NOMO-1 treated with dmso at 0.1 percent for 144 hours (cell line): ENCODE data around the gene TEX35.

ENCODE experiments used
- DNase-seq: peaks from one replicate; lab custom pipeline; 2025; ENCODE audit not compliant: unreplicated experiment; lab: John Stamatoyannopoulos, UW

TEX35 gene

DNA sequence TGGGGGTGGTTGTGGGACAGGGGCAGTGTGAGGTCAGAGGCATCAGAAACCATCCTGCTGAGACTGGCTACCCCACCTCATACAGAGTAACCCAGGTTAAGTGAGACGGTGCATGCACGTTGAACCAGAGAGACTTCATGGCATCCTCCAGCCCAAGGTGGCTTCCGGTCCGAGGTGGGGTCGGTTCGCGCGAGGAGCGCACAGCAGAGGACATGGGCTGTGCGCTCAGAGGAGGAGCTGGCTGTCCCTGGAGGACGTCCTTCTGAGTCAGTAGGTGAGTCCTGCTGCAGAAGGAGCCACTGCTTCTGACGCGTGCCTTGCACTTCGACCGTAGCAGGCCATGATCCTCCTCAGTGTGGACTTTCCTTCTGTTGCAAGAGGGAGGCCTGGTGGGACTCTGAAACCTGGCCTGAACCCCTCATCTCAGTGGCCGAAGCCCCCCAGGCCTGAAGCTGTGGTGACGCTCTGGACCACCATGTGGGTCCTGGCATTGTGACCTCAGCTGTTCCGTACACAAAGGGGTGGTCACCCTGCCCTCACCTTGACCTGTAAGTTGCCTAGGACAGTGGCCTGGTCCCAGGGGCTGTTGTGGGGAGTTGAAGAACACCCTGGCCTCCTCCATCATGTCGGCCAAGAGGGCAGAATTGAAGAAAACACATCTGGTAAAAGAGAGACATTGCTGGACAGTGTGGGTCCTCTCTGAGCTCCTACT is at the start of gene TEX35:
TSS of gene TEX35 (plus strand) at position 544 of the 712 bp plus-strand sequence. CDS start at position 624, 80 bp downstream.
- no peak for DNase-seq

DNA sequence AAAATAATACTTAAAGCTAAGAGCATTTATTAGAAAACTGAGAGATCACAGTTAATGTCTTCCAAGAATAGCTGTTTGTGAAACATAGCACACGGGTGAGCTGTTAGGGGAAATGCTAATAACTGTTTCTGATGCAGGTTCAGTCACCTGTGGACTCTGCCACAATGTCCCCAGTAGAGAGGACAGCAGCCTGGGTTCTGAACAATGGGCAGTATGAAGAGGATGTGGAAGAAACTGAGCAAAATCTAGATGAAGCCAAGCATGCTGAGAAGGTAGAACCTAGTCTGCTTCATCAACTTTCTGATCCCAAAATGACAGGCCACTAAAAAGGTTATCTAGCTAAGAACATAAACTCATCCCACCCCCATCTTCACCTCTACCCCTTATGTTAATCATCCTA is 48.8 kb upstream of the TEX35 start:
- DNase-seq, result no peak

DNA sequence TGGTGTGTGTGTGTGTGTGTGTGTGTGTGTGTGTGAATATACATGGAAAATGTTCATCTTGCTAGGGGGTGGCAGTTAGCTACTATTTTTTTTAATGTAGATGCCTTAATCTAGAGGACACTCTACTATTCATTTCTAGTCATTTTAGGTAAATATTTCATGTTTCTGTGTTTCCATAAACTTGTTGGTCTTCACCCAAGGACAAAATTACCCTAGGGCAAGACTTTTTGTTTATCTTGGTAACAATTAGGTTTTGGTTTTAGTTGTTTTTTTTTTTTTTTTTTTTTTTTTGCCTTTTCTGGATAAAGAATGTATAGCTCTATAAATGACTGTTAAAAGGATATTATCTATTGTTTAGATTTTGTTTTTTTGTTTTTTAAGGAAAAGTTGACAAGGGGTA is 48.3 kb upstream of the TEX35 start:
- DNase-seq, result no peak

DNA sequence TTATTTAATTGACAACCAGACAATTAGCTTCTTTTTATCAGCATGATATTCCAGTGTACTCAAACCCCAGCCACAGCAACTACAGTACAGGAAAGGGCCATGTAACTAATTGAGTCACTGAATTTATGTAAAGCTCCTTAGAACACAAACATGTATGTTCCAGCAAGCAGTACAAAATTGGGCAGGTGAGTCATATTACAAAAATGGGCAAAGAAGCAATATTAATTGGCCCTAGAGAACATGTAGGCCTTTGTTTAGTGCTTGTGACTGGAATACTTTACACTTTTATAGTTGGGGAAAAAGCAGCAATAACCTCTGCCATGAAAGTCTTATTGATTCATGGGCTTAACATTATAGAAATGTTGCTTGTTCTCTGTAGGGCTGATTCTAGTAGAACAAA is 47.9 kb upstream of the TEX35 start:
- no peak for DNase-seq

DNA sequence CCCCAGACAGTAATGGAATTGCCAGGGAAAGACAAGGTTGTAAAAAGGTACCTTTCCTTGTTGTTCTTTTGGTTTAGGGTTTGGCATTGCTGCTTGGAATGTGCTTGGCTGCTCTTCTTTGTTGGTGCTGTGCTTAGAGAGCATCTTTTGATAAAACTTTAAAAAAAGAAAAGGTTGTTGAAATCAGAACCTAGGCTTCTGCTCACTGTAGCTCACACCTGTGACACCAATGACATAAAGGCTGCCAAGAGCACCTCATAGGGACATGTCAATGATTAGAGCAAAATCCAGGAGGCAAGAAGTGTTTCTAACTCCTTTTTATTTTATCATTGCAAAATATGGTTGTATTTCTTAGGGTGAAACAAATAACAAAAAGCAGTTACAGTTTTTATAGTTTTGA is 45.1 kb upstream of the TEX35 start:
- DNase-seq, result no peak

DNA sequence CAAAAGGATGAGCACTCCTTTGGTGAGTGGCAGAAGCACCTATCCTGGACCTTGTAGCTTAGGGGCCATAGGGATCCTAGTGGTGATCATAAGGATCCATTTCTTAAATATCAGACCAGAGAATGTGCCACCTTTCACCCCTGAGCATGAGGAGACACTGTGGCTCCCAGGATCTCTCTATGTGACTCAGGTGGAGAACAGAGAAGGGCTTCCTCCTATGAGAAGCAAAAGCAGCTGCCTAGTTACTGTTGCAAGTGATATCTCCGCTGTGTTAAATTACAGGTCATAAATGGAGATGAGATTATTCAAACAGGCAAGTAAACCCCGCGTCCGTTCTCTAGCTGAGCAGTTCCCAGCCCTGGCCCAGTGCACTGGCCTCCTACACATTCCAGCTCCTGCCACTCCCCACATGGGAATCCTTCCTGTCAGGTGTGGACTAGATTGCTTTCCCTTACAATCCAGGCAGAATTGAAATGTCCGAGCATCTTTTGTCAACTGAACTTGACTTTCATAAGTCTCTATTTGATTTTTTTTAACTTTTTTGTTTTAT is 42.4 kb upstream of the TEX35 start:
- no peak for DNase-seq

DNA sequence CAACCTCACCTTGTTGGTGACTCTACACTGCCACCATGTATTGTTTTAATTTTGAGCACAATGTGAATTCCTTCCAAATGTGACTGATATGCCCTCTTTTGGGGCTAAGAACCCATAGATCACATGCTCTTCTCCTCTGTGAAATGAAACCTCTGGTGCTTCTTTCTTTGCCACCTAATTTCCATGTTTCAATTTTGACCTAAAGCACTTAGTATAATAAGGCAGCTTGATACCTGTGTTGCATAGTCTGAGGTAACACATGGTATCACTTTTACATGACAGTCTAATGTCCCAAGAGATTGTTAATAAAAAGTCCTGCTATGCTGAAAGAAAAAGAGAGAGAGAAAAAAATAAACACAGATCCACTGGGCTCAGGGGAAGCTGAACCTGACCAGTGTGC is 40.4 kb upstream of the TEX35 start:
- no peak for DNase-seq

- no peak for DNase-seq
Observed at GRCh38 chr1:178477373-178477772, 35.5 kb upstream of the TEX35 start.

- peak; percentile 0 for DNase-seq
Observed at GRCh38 chr1:178477841-178478240, 35.1 kb upstream of the TEX35 start.

DNA sequence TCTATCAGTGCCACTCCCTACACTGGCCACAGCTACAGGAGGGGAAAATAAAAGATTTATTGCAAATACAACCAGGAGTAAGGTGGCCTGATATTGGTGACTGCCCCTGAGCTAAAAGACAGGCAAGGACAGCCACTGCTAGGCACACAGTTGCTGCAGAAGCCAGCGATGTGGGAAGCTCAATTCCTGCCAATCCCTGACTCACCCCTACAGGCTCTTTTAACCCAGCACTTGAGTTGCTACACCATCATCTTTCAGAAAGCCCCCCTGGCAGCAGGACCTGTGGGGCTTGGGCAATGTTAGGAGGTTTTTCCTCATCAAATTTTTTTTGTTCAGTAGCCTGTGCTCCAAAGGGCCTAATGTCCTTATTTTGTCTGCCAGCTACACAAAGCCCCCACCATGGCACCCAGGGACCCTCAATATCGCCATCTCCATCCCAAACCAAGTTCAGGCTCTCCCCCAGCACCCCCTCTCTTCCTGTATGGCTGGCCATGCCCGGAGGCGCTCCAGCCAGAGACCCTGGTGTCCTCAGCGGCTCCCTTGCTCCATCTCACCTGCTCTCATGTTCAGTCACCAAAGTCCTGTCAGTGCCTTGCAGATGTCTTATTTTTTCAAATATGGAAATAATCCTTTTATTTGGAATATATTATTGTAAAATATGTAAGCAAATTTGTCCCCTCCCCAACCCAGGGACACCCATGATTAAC is 29.5 kb upstream of the TEX35 start:
- no peak for DNase-seq

- no peak for DNase-seq
Observed at GRCh38 chr1:178484698-178485225, 28.1 kb upstream of the TEX35 start.

- DNase-seq, result no peak
Observed at GRCh38 chr1:178485541-178485981, 27.3 kb upstream of the TEX35 start.

DNA sequence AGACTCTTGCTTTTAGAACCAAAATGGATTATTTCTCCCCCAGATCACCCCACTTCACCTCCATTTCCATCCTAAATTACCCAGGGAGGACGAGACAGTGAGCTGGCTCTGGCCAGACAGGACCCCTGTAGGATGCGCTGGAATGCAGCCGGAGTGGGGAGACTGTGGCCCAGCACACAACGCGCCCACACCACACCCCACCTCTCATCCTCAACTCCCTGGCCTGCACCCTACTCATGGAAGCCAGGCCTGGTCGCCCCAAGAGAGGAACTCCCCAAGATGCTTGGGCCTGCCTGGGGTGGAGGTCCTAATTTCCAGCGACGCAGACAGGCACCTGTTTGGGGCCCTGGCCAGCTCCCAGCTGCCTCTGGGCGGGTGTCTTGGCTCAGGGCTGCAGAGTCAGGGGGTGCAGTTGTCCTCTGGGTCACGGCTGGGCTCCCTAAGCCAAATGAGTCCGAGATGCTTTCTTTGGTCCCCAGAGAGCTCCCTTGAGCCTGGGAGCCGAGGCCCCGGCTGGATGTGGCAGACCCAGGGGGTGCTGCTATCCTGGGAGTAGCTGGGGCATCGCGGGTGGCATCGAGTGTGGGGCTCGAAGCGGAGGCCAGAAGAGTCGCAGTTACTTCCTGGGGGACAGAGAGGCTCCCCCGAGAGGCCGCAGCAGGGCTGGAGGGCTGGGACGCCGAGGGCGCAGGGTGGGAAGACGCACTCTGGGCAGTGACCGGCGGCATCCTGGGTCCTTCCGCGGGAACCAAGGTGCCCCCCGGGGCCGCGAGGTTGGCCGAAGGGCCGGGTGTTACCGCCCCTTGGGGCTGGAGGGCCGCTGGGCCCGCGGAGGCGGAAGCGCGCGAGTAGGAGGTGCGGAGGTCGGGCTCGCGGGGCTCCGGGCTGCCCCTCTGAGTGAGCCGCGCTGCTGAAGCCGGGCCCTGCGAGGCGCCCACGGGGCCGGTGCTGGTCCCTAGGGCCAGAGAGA is 26.5 kb upstream of the TEX35 start:
- DNase-seq, result no peak

DNA sequence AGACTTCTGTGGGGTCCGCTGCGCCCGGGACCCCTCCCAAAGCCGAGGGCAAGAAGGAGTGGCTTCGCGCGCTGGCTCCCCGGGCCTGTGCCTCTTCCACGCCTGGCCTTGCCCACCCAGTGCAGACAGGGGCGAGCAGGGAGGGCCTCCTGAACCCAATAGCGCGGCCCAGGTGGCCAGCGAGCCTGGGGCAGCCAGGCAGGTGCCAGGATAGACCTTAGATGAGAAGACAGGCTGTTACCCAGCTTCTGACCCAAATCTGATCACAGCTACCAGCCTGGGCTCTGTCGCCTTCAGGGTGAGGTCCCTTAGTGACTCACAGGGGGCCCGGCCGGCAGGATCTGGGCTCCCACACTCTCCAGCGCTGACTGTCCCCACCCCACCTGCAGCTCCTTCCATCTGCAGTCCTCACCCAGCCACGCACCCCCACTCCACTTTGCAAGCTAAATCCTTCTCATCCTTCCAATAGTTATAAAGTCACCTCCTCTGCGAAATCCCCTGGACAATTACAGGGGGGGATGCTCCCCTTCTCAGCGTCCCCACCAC is 25.8 kb upstream of the TEX35 start:
- DNase-seq, result no peak

DNA sequence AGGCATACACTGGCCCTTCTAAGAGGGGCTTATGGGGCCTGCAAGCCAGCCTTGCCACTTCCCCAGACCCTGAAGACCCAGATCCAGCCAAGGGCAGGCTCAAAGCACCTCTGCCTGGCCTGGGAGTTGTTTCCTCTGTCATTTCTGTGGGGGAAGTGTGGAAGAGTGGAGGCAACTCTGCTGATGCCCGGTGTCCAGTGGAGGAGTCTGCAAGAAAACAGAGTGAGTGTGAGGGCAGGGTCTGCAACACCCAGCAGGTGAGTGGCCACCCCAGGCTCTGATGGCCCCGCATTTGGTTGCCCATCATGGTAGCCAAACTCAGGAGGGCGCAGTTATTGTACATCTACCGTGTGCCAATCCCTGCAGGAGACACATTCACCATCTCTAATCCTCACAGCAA is 24.5 kb upstream of the TEX35 start:
- DNase-seq, result no peak

DNA sequence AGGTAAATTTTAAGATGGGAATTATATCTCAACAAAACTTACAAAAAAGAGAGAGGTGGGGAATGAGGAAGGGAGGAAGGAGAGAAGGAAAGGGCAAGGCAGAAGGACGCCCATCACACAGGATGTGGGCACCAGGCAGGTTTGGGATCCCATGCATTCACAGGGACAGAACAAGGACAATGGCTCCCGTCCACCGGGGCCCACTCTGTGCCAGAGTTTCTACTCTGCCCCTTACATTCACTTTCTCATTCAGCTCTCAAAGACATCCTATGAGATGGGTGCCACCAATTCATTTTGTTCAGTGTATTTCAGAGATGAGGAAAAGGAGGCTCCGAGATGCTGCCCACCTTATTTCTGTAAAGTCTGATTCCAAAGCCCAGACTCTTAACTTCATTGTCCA is 23.5 kb upstream of the TEX35 start:
- no peak for DNase-seq

DNA sequence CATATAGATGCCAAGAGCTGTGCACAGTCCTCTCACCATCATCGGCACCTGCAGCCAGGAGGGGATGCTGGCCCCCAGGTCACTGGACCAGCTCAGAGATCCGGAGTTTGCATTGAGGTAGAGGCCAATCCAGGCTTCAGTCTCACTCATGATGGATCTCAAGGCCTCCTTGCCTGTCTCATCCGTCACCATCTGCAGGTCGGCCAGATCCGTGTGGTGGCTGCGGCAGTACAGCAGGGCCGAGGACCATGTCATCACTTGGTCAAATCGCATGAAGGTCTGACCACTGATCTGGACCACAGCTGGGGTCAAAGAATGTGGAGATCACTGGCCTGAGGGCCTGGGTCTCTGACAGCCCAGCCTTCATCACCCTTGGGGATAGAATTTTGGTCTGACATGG is 22.8 kb upstream of the TEX35 start:
- DNase-seq, result no peak

DNA sequence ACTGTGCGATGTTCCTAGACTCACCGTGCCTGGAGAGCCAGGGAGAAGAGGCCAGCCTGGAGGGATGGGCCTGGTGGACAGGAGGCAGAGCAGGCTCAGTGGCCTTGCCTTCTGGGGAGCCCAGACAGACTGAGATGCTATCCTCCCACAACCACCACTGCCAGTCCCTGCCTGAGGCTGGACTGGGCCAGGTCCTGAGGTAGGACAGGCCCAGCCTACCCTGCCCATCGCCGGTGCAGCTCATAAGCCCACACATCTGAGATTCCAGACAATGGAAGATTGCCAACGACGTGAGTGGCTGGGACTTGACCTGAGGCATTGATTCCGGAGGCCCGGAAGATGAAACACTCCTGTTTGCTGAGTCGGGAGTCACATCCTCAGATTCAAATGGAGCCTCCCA is 21.9 kb upstream of the TEX35 start:
- no peak for DNase-seq

DNA sequence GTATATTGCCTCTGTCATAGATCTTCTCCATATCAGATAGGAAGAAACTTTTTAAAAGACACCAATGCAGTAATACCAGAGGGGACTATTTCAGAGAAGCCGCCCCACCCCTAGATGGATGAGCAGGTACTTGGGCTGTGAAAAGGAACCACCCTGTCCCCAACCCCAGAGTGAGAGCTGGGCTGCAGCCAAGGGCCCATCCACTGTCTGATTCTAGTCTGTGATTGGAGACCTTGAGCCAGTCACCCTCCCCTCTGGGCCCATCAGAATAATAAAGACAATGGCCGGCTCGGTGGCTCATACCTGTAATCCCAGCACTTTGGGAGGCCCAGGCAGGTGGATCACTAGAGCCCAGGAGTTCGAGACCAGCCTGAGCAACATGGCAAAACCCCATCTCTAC is 21.2 kb upstream of the TEX35 start:
- DNase-seq, result no peak

DNA sequence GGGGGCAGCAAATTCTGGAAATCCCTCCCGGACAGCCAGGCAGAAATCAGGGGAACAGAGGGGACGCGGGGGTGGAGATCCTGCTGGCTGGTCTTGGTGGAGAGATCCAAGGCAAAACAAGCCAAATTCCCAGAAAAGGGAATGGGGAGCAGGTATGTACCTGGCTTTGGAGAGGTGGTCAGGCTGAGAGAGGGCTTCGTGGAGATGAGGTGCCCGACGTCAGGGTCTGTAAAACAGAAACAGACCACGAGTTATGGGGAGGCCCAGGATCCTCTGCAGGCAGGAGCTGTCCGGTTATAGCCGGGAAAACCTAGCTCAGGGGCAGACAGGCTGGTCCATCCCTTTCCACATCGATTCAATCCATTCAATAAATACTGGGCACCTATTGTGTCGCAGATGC is 20.6 kb upstream of the TEX35 start:
- DNase-seq, result no peak

- DNase-seq, result no peak
Observed at GRCh38 chr1:178493301-178493741, 19.6 kb upstream of the TEX35 start.
